ENCODE data around the gene RTBDN.
A peak's percentile ranks its signal among the peaks of the same experiment; 100 is the strongest.
"Not testable (repeated sequence)": the region's sequence is repeated elsewhere in the genome, so short reads cannot be mapped to it uniquely, and the experiment has no call there.

The RTBDN gene

GRCh38 chr19:12821761-12822160, 12.6 kb downstream of the RTBDN start:
- in situ Hi-C loops (cut with MboI; ENCODE audit: low sequenced_read_pairs) = no loop called here
- peaks cover 4% of the 10 kb centered on the region; the same call in 1 of the 2 replicates for H3K4me1 ChIP-seq
- no peaks in the 10 kb centered on the region for H3K9me3 ChIP-seq
- H3K27me3 ChIP-seq (ENCODE audit: low read depth) = no peaks in the 10 kb centered on the region
- DNase-seq (ENCODE audit: low spot score in 2 of 2) = no peak
- H3K36me3 ChIP-seq (replicated peaks) = no peaks in the 10 kb centered on the region
- H3K4me3 ChIP-seq = no peak overlapping the region

DNA sequence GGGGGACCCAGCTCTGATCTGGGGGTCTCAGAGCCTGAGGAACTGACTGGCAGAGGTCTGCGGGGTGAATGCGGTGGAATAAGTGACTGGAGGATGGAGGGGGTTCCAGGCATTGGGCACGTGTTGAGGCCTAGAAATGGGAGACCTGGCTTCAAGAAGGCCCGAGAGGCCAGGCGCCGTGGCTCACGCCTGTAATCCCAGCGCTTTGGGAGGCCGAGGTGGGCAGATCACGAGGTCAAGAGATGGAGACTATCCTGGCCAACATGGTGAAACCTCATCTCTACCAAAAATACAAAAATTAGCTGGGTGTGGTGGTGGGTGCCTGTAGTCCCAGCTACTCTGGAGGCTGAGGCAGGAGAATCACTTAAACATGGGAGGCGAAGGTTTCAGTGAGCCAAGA, 16.6 kb downstream of the RTBDN start:
- H3K9me3 ChIP-seq; DNase-seq (ENCODE audit: low spot score in 2 of 2); H3K4me1 ChIP-seq; in situ Hi-C loops (cut with MboI; ENCODE audit: low sequenced_read_pairs); H3K27me3 ChIP-seq (ENCODE audit: low read depth); H3K4me3 ChIP-seq: not testable (repeated sequence)
- H3K36me3 ChIP-seq (replicated peaks) = peaks cover 19% of the 10 kb centered on the region

- H3K4me3 ChIP-seq; H3K9me3 ChIP-seq; H3K4me1 ChIP-seq; H3K27me3 ChIP-seq (ENCODE audit: low read depth); DNase-seq (ENCODE audit: low spot score in 2 of 2); in situ Hi-C loops (cut with MboI; ENCODE audit: low sequenced_read_pairs): not testable (repeated sequence)
- peaks cover 25% of the 10 kb centered on the region for H3K36me3 ChIP-seq (replicated peaks)
These were observed 17.2 kb downstream of the RTBDN start for GRCh38 chr19:12817188-12817587.

DNA sequence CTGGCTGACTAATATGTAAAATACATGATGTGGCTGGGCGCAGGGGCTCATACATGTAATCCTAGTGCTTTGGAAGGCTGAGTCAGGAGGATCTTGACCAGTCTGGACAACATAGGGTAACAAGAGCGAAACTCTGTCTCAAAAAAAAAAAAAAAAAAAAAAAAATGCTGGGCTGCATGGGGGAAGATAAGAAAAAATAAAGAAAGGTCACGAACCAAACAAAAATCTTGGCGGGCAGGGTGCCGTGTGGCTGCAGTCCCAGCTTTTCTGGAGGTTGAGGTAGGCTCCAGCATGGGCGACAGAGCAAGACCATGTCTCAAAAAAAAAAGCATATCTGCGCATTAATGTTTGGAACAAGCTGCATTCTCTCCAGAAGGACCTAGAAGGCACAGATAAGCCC, 19.3 kb downstream of the RTBDN start:
- no peak for DNase-seq (ENCODE audit: low spot score in 2 of 2)
- H3K4me3 ChIP-seq = no peak overlapping the region
- H3K9me3 ChIP-seq = no peaks in the 10 kb centered on the region
- H3K27me3 ChIP-seq (ENCODE audit: low read depth) = no peaks in the 10 kb centered on the region
- peaks cover 37% of the 10 kb centered on the region for H3K36me3 ChIP-seq (replicated peaks)
- no peaks in the 10 kb centered on the region for H3K4me1 ChIP-seq
- in situ Hi-C loops (cut with MboI; ENCODE audit: low sequenced_read_pairs) = no loop called here

DNA sequence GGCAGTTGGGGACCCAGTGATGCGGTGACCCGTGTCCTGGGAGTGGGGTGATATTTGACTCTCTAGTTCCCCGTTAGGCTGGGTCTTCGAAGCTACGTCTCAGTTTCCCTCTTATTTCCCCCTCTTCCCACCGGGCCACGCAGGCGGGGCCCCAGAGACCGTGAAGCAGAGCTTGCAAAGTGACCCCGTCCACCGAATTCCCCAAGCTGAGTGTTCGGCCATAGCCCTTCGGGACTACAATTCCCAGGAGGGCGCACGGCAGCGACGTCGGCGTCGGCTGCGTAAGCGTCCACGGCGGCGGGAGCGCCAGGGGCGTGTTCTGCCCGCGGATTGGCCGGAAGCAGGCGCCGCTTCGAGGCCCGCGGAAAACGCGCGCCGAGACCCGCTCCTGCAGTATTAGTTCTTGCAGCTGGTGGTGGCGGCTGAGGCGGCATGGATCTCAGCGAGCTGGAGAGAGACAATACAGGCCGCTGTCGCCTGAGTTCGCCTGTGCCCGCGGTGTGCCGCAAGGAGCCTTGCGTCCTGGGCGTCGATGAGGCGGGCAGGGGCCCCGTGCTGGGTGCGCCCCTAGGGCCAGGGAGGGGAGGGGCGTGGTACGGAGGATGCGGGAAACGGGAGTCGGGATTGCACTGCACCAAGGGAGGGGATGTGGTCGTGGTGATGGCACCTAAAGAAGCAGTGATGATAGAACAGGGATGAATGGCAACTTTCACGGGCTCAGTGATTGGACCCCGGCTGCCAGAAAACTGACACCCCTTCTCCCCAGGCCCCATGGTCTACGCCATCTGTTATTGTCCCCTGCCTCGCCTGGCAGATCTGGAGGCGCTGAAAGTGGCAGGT, 27.9 kb downstream of the RTBDN start, which contains the start of gene RNASEH2A:
RNASEH2A (plus strand) TSS at position 343 of the 840 bp plus-strand sequence; CDS start at position 433, 90 bp downstream.
- Histone ChIP-seq H3K36me3 (replicated peaks) (peaks cover 25% of the 10 kb centered on the region), H3K9me3 (no peaks in the 10 kb centered on the region), H3K4me1 (peaks cover 12% of the 10 kb centered on the region), H3K4me3 (peak within 1 kb of the TSS; percentile 59), H3K27me3 (ENCODE audit: low read depth) (no peaks in the 10 kb centered on the region)
- in situ Hi-C loops (cut with MboI; ENCODE audit: low sequenced_read_pairs) = no loop called here
- DNase-seq (ENCODE audit: low spot score in 2 of 2) = peak; percentile 92 to 94

- H3K4me3 ChIP-seq = no peak overlapping the region
- no peaks in the 10 kb centered on the region for H3K9me3 ChIP-seq
- H3K27me3 ChIP-seq (ENCODE audit: low read depth) = no peaks in the 10 kb centered on the region
- in situ Hi-C loops (cut with MboI; ENCODE audit: low sequenced_read_pairs) = no loop called here
- H3K36me3 ChIP-seq (replicated peaks) = peaks cover 36% of the 10 kb centered on the region
- no peak for DNase-seq (ENCODE audit: low spot score in 2 of 2)
- peaks cover 18% of the 10 kb centered on the region for H3K4me1 ChIP-seq
These were observed 30.3 kb downstream of the RTBDN start for GRCh38 chr19:12804051-12804450.

GRCh38 chr19:12802267-12803106, 31.9 kb downstream of the RTBDN start:
- H3K9me3 ChIP-seq = no peaks in the 10 kb centered on the region
- H3K27me3 ChIP-seq (ENCODE audit: low read depth) = no peaks in the 10 kb centered on the region
- H3K4me3 ChIP-seq = peak overlapping the region; percentile 98
- DNase-seq (ENCODE audit: low spot score in 2 of 2) = no peak
- peaks cover 18% of the 10 kb centered on the region for H3K4me1 ChIP-seq
- in situ Hi-C loops (cut with MboI; ENCODE audit: low sequenced_read_pairs) = no loop called here
- H3K36me3 ChIP-seq (replicated peaks) = peaks cover 31% of the 10 kb centered on the region

DNA sequence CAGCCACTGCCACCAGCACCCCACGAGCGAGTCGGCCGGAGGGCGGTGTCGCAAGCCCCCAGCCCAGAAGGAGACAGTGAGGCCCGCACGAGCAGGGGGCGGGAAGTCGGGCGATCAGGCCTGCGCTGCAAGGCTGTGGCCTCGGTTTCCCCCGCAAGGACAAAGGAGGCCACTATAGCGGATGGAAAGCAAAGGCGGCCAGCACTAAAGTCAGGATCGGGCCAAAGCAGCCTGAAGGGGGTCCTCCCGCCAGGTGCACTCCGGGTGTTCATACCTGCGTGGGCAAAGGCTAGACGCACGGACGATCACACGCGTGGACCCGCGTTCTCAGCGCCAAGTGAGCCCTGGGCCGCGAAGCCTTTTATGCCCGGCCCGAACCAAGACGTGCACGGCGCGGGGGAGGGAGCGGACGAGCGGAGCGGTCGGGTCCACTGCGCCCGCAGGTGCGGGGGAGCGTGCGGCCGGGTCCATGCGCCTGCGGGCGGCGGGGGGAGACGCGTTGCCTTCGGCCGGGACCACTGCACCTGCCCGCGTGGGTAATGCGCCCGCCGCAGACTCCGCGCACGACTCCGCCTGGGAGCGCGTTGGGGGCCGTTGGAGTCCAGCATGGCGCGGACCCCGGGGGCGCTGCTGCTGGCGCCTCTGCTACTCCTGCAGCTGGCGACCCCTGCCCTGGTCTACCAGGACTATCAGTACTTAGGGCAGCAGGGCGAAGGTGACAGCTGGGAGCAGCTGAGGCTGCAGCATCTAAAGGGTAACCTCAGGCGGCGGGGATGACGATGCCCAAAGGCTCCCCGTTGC, 32.7 kb downstream of the RTBDN start, which contains the start of the genes PRDX2 and THSD8:
PRDX2 (minus strand) TSS at position 335 of the 801 bp plus-strand sequence. CDS start 539 bp downstream, outside the sequence.
THSD8 (plus strand) TSS at position 604 of the 801 bp plus-strand sequence; CDS start at position 607, 3 bp downstream.
- Histone ChIP-seq H3K4me1 (peaks cover 14% of the 10 kb centered on the region), H3K27me3 (ENCODE audit: low read depth) (no peaks in the 10 kb centered on the region), H3K4me3 (peak within 1 kb of the TSS; percentile 98), H3K36me3 (replicated peaks) (peaks cover 34% of the 10 kb centered on the region), H3K9me3 (no peaks in the 10 kb centered on the region; the same call in 1 of the 2 replicates)
- DNase-seq (ENCODE audit: low spot score in 2 of 2) = peak; percentile 77 to 92
- in situ Hi-C loops (cut with MboI; ENCODE audit: low sequenced_read_pairs) = no loop called here

DNA sequence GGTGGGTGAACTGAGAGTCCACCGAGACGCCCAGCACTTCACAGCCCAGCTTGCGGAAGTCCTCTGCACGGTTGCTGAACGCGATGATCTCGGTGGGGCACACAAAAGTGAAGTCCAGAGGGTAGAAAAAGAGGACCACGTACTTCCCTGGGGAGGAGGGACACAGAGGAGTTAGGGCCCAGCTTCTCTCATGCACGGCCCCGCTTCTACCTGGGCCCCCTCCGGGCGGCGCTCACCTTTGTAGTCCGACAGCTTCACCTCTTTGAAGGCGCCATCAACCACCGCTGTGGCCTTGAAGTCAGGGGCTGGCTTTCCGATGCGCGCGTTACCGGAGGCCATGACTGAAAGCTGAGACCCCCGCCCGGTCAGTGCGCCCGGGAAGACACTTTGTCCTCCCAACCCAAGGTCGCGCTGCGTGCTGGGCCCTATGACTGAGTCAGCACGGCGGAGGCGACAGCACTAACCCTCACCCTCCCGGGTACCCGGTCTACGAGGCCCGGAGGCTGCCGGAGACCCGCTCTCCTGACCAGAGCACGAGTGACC, 33.4 kb downstream of the RTBDN start:
- peak overlapping the region; percentile 98 for H3K4me3 ChIP-seq
- peaks cover 13% of the 10 kb centered on the region for H3K4me1 ChIP-seq
- in situ Hi-C loops (cut with MboI; ENCODE audit: low sequenced_read_pairs) = no loop called here
- H3K9me3 ChIP-seq = no peaks in the 10 kb centered on the region; the same call in 1 of the 2 replicates
- DNase-seq (ENCODE audit: low spot score in 2 of 2) = peak in 1 of 2 experiments; percentile 44
- H3K36me3 ChIP-seq (replicated peaks) = peaks cover 37% of the 10 kb centered on the region
- H3K27me3 ChIP-seq (ENCODE audit: low read depth) = no peaks in the 10 kb centered on the region

DNA sequence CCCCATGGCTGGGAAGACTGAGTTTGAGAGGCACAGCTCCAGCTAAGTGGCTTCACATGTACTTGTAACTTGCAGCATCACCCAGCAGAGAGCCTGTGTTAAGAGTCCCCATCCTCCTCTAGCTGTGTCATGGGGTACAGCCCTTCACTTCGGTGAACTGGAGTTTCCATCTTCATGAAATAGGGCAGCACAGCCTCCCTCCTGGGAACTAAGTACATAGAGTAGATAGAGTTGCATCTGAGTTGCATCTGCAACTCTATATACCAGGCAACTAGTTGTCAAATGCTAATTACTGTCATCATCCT, 34.0 kb downstream of the RTBDN start:
- peak overlapping the region; percentile 98 for H3K4me3 ChIP-seq
- no peak for DNase-seq (ENCODE audit: low spot score in 2 of 2)

GRCh38 chr19:12799742-12800465, 34.5 kb downstream of the RTBDN start:
- no peaks in the 10 kb centered on the region; the same call in 1 of the 2 replicates for H3K9me3 ChIP-seq
- in situ Hi-C loops (cut with MboI; ENCODE audit: low sequenced_read_pairs) = no loop called here

More for the DNA sequence above, 34.0 kb downstream of the RTBDN start:
- H3K9me3 ChIP-seq = no peaks in the 10 kb centered on the region; the same call in 1 of the 2 replicates
- in situ Hi-C loops (cut with MboI; ENCODE audit: low sequenced_read_pairs) = no loop called here
- H3K27me3 ChIP-seq (ENCODE audit: low read depth) = no peaks in the 10 kb centered on the region
- H3K4me1 ChIP-seq = peaks cover 12% of the 10 kb centered on the region
- peaks cover 37% of the 10 kb centered on the region for H3K36me3 ChIP-seq (replicated peaks)

DNA sequence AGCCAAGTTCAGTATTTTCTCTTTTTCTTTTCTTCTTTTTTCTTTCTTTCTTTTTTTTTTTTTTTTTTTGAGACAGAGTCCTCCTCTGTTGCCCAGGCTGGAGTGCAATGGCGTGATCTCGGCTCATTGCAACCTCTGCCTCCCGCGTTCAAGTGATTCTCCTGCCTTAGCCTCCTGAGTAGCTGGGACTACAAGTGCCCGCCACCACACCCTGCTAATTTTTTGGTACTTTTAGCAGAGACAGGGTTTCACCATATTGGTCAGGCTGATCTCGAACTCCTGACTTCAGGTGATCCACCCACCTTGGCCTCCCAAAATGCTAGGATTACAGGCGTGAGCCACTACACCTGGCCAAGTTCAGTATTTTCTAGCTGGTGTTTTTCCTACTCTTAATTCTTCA, 36.8 kb downstream of the RTBDN start:
- H3K9me3 ChIP-seq; H3K27me3 ChIP-seq (ENCODE audit: low read depth); H3K4me3 ChIP-seq; in situ Hi-C loops (cut with MboI; ENCODE audit: low sequenced_read_pairs); DNase-seq (ENCODE audit: low spot score in 2 of 2): not testable (repeated sequence)
- Histone ChIP-seq H3K4me1 (peaks cover 15% of the 10 kb centered on the region), H3K36me3 (replicated peaks) (peaks cover 37% of the 10 kb centered on the region)

More at GRCh38 chr19:12799742-12800465, 34.5 kb downstream of the RTBDN start:
- peaks cover 37% of the 10 kb centered on the region for H3K36me3 ChIP-seq (replicated peaks)
- H3K4me3 ChIP-seq = peak overlapping the region; percentile 98
- peaks cover 12% of the 10 kb centered on the region for H3K4me1 ChIP-seq
- H3K27me3 ChIP-seq (ENCODE audit: low read depth) = no peaks in the 10 kb centered on the region
- DNase-seq (ENCODE audit: low spot score in 2 of 2) = no peak
